Measurements from ENCODE around the gene ADRB1.

ADRB1 gene

GRCh38 chr10:114058297-114058696 lies 14.6 kb downstream of the ADRB1 start:
- DNase-seq, result no peak

- DNase-seq, result no peak
Observed at GRCh38 chr10:114059561-114059960, 15.9 kb downstream of the ADRB1 start.

GRCh38 chr10:114060456-114060855 lies 16.8 kb downstream of the ADRB1 start:
- DNase-seq, result no peak

- no peak for DNase-seq
Observed at GRCh38 chr10:114061148-114061547, 17.5 kb downstream of the ADRB1 start.

GRCh38 chr10:114061789-114062188 lies 18.1 kb downstream of the ADRB1 start:
- DNase-seq, result no peak

GRCh38 chr10:114064151-114065048 lies 20.7 kb downstream of the ADRB1 start:
- no peak for DNase-seq

GRCh38 chr10:114065049-114065435 lies 21.4 kb downstream of the ADRB1 start:
- no peak for DNase-seq

- no peak for DNase-seq
Observed at GRCh38 chr10:114068054-114068707, 24.5 kb downstream of the ADRB1 start.

GRCh38 chr10:114070710-114071109 lies 27.0 kb downstream of the ADRB1 start:
- no peak for DNase-seq

- DNase-seq, result no peak
Observed at GRCh38 chr10:114071178-114071577, 27.5 kb downstream of the ADRB1 start.

GRCh38 chr10:114073395-114074186 lies 29.9 kb downstream of the ADRB1 start:
- no peak for DNase-seq

- DNase-seq, result no peak
Observed at GRCh38 chr10:114075093-114075492, 31.4 kb downstream of the ADRB1 start.

- no peak for DNase-seq
Observed at GRCh38 chr10:114077347-114077746, 33.7 kb downstream of the ADRB1 start.

- no peak for DNase-seq
Observed at GRCh38 chr10:114077815-114078219, 34.2 kb downstream of the ADRB1 start.

- DNase-seq, result no peak
Observed at GRCh38 chr10:114078346-114078745, 34.7 kb downstream of the ADRB1 start.

- DNase-seq, result no peak
Observed at GRCh38 chr10:114079421-114079820, 35.8 kb downstream of the ADRB1 start.

- DNase-seq, result no peak
Observed at GRCh38 chr10:114081911-114082583, 38.4 kb downstream of the ADRB1 start.

GRCh38 chr10:114083040-114083439 lies 39.4 kb downstream of the ADRB1 start:
- DNase-seq, result no peak

GRCh38 chr10:114084215-114084614 lies 40.5 kb downstream of the ADRB1 start:
- no peak for DNase-seq

- no peak for DNase-seq
Observed at GRCh38 chr10:114087255-114087654, 43.6 kb downstream of the ADRB1 start.

- DNase-seq, result no peak
Observed at GRCh38 chr10:114087655-114088054, 44.0 kb downstream of the ADRB1 start.

GRCh38 chr10:114094795-114095194 lies 51.1 kb downstream of the ADRB1 start:
- no peak for DNase-seq
